Right lung (tissue), 5 donors: Measurements from ENCODE around the gene PPP6R3. TPM values are rescaled to one million over a fixed set of nuclear protein-coding genes. Genes with fewer than 3 reads are reported as not detected.
"Not testable (repeated sequence)": the region's sequence is repeated elsewhere in the genome, so short reads cannot be mapped to it uniquely, and the experiment has no call there.

Experiments
- DNase-seq, 2 donors: peaks; one replicate each; pipeline ENCODE4 v3.0.0-alpha.2; 2013
- polyA plus RNA-seq, 5 donors: library from polyadenylated mRNA; unstranded; fragments of 120-200 nt; gene quantifications; one replicate each; pipeline versions ENCODE4 v1.2.1 to v1.2.3, GENCODE V29; 2013; ENCODE audit warnings: inconsistent platforms in 1 of 5, low replicate concordance in 1 of 5; ENCODE audit not compliant: insufficient read length in 5 of 5, insufficient read depth in 1 of 5

PPP6R3 gene
- polyA plus RNA-seq, 5 donors = 84.1 to 123 (median 107) TPM

- DNase-seq = no peak
Observed at GRCh38 chr11:68524681-68525080, 64.1 kb downstream of the PPP6R3 start.

- no peak for DNase-seq
Observed at GRCh38 chr11:68525336-68525735, 64.8 kb downstream of the PPP6R3 start.

GRCh38 chr11:68525930-68526329 lies 65.4 kb downstream of the PPP6R3 start:
- no peak for DNase-seq

- DNase-seq = no peak
Observed at GRCh38 chr11:68527585-68527984, 67.0 kb downstream of the PPP6R3 start.

- DNase-seq = no peak
Observed at GRCh38 chr11:68528630-68529029, 68.1 kb downstream of the PPP6R3 start.

DNA sequence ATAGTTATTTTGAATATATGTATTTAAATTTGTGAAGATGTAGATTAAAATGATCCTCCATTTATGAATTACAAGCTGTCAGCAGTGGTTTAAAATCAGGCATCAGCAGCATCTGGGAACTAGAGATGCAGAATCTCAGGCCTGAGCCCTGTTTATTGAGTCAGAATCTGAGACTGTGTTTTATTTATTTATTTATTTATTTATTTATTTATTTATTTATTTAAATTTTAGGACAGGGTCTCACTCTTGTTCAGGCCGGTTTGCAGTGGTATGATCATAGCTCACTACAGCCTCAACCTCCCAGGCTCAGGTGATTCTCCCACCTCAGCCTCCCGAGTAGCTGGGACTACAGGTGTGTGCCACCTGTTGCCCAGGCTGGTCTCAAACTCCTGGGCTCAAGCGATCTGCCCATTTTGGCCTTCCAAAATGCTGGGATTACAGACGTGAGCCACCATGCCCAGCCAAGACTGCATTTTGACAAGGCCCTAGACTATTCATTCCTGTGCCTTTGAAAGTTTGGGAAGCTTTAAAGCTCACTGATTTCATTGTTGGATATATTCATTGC lies 70.7 kb downstream of the PPP6R3 start:
- no peak for DNase-seq

- no peak for DNase-seq
Observed at GRCh38 chr11:68532727-68533369, 72.3 kb downstream of the PPP6R3 start.

DNA sequence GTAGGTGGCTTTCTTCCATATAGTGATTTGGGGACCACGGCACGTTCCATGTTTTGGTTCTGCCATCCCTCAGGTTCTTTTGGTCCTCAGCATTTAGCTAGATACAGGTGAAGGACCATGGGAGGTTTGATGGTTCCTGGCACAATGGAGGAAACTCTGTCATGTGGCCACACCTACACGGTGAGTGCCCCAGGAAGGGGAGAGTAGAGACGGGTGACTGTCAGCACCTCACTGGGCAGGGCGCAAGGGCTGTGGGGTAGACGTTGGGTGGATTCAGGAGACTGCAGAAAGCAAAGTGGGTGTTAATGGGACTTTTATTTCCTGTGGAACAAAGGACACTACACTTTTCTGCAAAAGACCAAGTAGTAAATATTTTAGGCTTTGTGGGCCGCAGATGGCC lies 73.4 kb downstream of the PPP6R3 start:
- no peak for DNase-seq

- no peak for DNase-seq
Observed at GRCh38 chr11:68535098-68535497, 74.5 kb downstream of the PPP6R3 start.

DNA sequence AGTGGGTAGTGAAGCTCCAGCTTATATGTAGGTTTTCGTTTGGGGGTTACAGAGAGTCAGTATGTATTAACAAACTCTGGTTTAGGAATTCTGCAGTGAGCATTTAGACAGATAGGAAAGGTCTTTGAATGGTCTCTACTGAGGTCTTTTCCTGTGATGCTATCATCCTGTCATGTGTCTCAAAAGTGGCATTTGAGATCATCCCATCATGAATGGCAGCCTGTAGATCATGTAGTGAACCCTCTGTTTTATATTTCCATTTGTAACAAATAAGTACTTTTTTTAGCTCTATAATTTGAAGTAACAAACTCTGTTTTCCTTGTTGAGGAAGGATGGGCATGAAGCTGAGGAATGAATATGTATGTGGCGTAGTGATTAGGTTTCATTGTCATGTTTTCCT lies 76.2 kb downstream of the PPP6R3 start:
- no peak for DNase-seq

GRCh38 chr11:68538025-68538424 lies 77.5 kb downstream of the PPP6R3 start:
- DNase-seq = no peak

- no peak for DNase-seq
Observed at GRCh38 chr11:68539395-68539794, 78.8 kb downstream of the PPP6R3 start.

- not testable (repeated sequence) for DNase-seq
Observed at GRCh38 chr11:68540504-68540903, 80.0 kb downstream of the PPP6R3 start.

DNA sequence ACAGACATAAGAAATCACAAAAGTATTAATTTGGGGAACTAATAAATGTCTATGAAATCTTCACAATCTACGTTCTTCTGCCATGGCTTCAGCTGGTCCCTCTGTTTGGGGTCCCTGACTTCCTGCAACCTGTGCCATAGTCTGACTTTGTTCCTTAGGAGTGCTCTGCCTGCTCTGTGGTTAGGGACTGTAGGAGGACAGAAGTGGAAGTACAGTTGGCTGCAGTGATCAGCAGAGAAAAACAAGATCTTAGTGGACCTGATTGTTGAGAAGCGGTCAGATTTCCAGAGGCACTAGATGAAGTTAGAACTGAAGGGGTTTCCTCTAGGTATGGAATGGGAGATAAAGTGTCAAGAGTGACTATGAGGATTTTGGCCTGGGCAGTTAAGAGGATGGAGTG lies 80.6 kb downstream of the PPP6R3 start:
- no peak for DNase-seq

GRCh38 chr11:68541991-68542390 lies 81.4 kb downstream of the PPP6R3 start:
- DNase-seq = no peak

GRCh38 chr11:68542617-68543016 lies 82.1 kb downstream of the PPP6R3 start:
- DNase-seq = no peak

- DNase-seq = no peak
Observed at GRCh38 chr11:68543594-68543993, 83.0 kb downstream of the PPP6R3 start.

DNA sequence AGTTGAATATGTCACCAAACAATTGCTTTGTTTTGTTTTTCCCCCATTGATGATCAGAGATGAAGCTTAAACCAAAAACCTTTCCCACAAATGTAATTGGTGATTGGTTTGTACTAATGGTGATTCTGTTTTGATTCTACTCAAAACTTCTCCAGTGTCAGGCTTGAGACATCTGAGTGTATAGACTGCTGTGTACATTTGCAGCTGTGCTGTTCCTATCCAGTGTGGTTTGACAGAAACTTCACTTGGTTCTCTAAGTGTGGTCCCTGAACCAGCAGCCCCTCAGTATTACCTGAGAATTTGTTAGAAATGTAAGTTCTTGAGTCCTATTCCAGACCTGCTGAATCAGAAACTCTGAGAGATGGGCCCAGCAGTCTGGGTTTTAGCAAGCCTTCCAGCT lies 84.8 kb downstream of the PPP6R3 start:
- no peak for DNase-seq

DNA sequence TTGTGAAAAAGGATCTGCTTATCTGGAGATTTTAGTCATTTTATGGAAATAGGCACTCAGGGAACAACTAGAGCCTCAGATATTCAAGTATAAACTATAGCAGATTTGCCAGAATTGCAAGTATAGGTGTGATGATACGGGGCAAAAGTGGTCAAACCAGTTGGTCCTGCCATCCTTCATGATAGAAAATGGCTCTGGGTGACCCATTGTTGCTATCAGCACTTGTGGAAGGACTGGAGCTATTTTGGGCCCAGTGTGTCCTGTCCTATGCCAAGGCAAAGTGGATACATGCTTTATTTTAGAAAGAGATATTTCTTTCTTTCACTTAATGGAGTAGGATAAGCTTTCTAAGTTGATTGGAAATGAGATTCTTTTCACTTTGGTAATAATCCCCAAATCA lies 85.2 kb downstream of the PPP6R3 start:
- no peak for DNase-seq

DNA sequence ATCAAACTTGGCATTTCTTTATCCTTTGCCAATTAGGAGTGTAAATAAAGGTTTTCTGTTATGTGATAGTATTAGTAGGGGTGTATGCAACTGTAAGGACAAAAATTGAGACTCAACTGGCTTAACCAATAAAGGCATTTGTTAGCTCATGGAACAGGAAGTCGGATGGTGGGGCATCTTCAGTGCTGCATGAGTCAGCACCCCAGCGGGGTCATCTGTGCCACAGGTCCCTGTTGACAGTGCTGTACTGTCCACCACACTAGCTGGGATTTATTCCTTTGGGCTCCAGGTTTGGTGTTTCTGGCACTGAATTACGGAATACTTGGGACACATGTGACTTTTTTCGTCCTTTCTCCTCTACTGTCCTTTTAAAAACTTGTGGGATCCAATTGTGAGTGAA lies 86.0 kb downstream of the PPP6R3 start:
- no peak for DNase-seq

GRCh38 chr11:68549789-68550484 lies 89.4 kb downstream of the PPP6R3 start:
- no peak for DNase-seq

GRCh38 chr11:68550485-68550817 lies 89.9 kb downstream of the PPP6R3 start:
- DNase-seq = no peak

GRCh38 chr11:68551223-68551622 lies 90.7 kb downstream of the PPP6R3 start:
- DNase-seq = no peak

DNA sequence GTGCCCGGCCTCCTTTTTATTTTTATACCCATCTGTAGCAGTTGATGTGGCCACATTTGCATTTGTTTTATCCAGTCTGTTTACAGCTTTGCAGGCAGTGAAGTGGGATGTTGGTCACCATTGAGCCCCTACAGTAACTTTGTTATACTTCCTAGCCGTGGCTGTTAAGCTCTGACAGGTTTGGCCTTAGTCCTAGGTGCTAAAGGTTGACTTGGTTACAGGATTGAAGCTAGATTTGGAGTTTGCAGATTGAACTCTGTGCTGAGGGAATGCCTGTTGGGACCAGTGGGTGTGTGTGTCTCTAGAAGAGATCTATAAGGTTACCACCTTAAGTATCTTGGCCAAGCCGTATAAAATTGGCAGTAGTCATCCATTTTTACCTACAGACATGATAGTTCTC lies 91.2 kb downstream of the PPP6R3 start:
- DNase-seq = no peak
